Gastroesophageal sphincter (tissue), 4 donors: ENCODE data around the gene GAD1. TPM values are rescaled to one million over a fixed set of nuclear protein-coding genes. Genes with fewer than 3 reads are reported as not detected.

Source experiments
- ATAC-seq: fragments of 150-250 bp; one replicate; pipeline ENCODE4 v1.9.1; 2016; ENCODE audit warnings: mild to moderate bottlenecking, moderate library complexity
- H3K27ac ChIP-seq, 4 donors: fragments of 200-600 bp; sonication (generic) in 3 of 4; 1 replicate in 3 of 4; 2 replicates in 1 of 4; pipeline ENCODE4 v1.5.1; 2016 to 2019
- H3K27me3 ChIP-seq: fragments of 200-600 bp; sonication (generic); one replicate; pipeline ENCODE4 v1.5.1; 2019
- H3K36me3 ChIP-seq, 2 donors: fragments of 200-600 bp; sonication (generic); one replicate each; pipeline ENCODE4 v1.5.1; 2019; ENCODE audit warnings: control low read depth in 1 of 2
- H3K4me1 ChIP-seq, 3 donors: fragments of 200-600 bp; sonication (generic); 1 replicate in 2 of 3; 2 replicates in 1 of 3; pipeline ENCODE4 v1.5.1; 2016 to 2019; ENCODE audit warnings: control low read depth in 2 of 3
- H3K4me3 ChIP-seq, 2 donors: fragments of 200-600 bp; sonication (generic); one replicate each; pipeline ENCODE4 v1.5.1; 2019; ENCODE audit warnings: mild to moderate bottlenecking in 1 of 2, moderate library complexity in 1 of 2
- H3K9me3 ChIP-seq, 3 donors: fragments of 200-600 bp; sonication (generic); one replicate each; pipeline ENCODE4 v1.5.1; 2017 to 2019; ENCODE audit warnings: control low read depth in 2 of 3
- CTCF ChIP-seq, 4 experiments: fragments of 200-600 bp in 2 of 4; fragments of 450-650 bp in 2 of 4; sonication (generic) in 1 of 4; IDR thresholded peaks; one replicate each; pipeline ENCODE4 v1.5.1; 2017 to 2019; ENCODE audit warnings: antibody characterized with exemption in 4 of 4, mild to moderate bottlenecking in 2 of 4, moderate library complexity in 2 of 4
- EP300 ChIP-seq: sonication (generic); formaldehyde crosslinking; IDR thresholded peaks from one replicate; pipeline ENCODE4 v1.6.1; 2017; ENCODE audit warnings: antibody characterized with exemption, mild to moderate bottlenecking
- POLR2A ChIP-seq, 2 donors: fragments of 450-650 bp; IDR thresholded peaks; one replicate each; pipeline ENCODE4 v1.6.1; 2017; ENCODE audit warnings: antibody characterized with exemption in 2 of 2, mild to moderate bottlenecking in 2 of 2, moderate library complexity in 1 of 2
- POLR2AphosphoS5 ChIP-seq: sonication (generic); formaldehyde crosslinking; IDR thresholded peaks from one replicate; pipeline ENCODE4 v1.6.1; 2017; ENCODE audit warnings: antibody characterized with exemption
- WGBS, 2 donors: methylation state at CpG; one replicate each; pipeline ENCODE4 v1.1.5; 2018; ENCODE audit warnings: low coverage in 1 of 2; 5-methylcytosine and 5-hydroxymethylcytosine counted together
- total RNA-seq, 4 donors: library from RNA; depleted of rRNA; stranded (reverse); fragments of >200 nt; gene quantifications; one replicate each; pipeline ENCODE4 v1.1.0, GENCODE V29; 2016

GAD1 gene
- total RNA-seq, 4 donors from 2014 or later, result not detected

- Histone ChIP-seq H3K27ac (no peak overlapping the region), H3K9me3 (no peaks in the 10 kb centered on the region), H3K27me3 (no peaks in the 10 kb centered on the region), H3K36me3 (no peaks in the 10 kb centered on the region), H3K4me3 (no peak overlapping the region), H3K4me1 (peaks cover 0 to 6% (median 0%) of the 10 kb centered on the region in 3 donors)
- ATAC-seq, result no peak
- TF ChIP-seq POLR2AphosphoS5, result no peak
- no peak for TF ChIP-seq CTCF (IDR thresholded peaks at IDR 0.05)
- TF ChIP-seq POLR2A (IDR thresholded peaks at IDR 0.05), result no peak
- TF ChIP-seq EP300, result no peak
Observed at GRCh38 chr2:170878066-170878465, 61.4 kb downstream of the GAD1 start.

GRCh38 chr2:170878505-170878904 is 61.8 kb downstream of the GAD1 start:
- Histone ChIP-seq H3K27ac (no peak overlapping the region), H3K9me3 (no peaks in the 10 kb centered on the region), H3K27me3 (no peaks in the 10 kb centered on the region), H3K4me3 (no peak overlapping the region), H3K4me1 (peaks cover 0 to 1% (median 0%) of the 10 kb centered on the region in 3 donors), H3K36me3 (no peaks in the 10 kb centered on the region)
- WGBS, 2 donors, result 75 to 89% methylated on average over 1 of the region's 1 CpG
- no peak for ATAC-seq
- TF ChIP-seq CTCF (IDR thresholded peaks at IDR 0.05) (no peak), POLR2A (IDR thresholded peaks at IDR 0.05) (no peak), POLR2AphosphoS5 (no peak), EP300 (no peak)

GRCh38 chr2:170881840-170882239 is 65.2 kb downstream of the GAD1 start:
- H3K27me3 ChIP-seq, result peaks cover 5% of the 10 kb centered on the region
- 14 to 17% methylated on average over 3 of the region's 3 CpGs for WGBS, 2 donors
- no peak for TF ChIP-seq EP300
- no peak for TF ChIP-seq POLR2A (IDR thresholded peaks at IDR 0.05)
- no peak for TF ChIP-seq POLR2AphosphoS5
- no peak for TF ChIP-seq CTCF (IDR thresholded peaks at IDR 0.05)

GRCh38 chr2:170882758-170883157 is 66.1 kb downstream of the GAD1 start:
- TF ChIP-seq CTCF (IDR thresholded peaks at IDR 0.05) (no peak), POLR2AphosphoS5 (no peak), POLR2A (IDR thresholded peaks at IDR 0.05) (no peak), EP300 (no peak)
- Histone ChIP-seq H3K27me3 (peaks cover 5% of the 10 kb centered on the region), H3K27ac (no peak overlapping the region), H3K9me3 (no peaks in the 10 kb centered on the region), H3K4me1 (no peaks in the 10 kb centered on the region), H3K4me3 (no peak overlapping the region), H3K36me3 (no peaks in the 10 kb centered on the region)
- ATAC-seq, result no peak
- 79 to 92% methylated on average over 2 of the region's 2 CpGs for WGBS, 2 donors

More at GRCh38 chr2:170881840-170882239, 65.2 kb downstream of the GAD1 start:
- no peak for ATAC-seq
- H3K9me3 ChIP-seq, result no peaks in the 10 kb centered on the region
- no peaks in the 10 kb centered on the region for H3K4me1 ChIP-seq
- no peaks in the 10 kb centered on the region for H3K36me3 ChIP-seq
- no peak overlapping the region for H3K4me3 ChIP-seq
- H3K27ac ChIP-seq, result no peak overlapping the region

- Histone ChIP-seq H3K4me1 (no peaks in the 10 kb centered on the region), H3K9me3 (no peaks in the 10 kb centered on the region), H3K36me3 (no peaks in the 10 kb centered on the region), H3K27me3 (peaks cover 5% of the 10 kb centered on the region), H3K4me3 (no peak overlapping the region), H3K27ac (no peak overlapping the region)
- ATAC-seq, result no peak
- WGBS, 2 donors, result 100% methylated on average over 2 of the region's 2 CpGs
- TF ChIP-seq POLR2A (IDR thresholded peaks at IDR 0.05), result no peak
- TF ChIP-seq POLR2AphosphoS5, result no peak
- TF ChIP-seq EP300, result no peak
Observed at GRCh38 chr2:170883683-170884082, 67.0 kb downstream of the GAD1 start.
